ENCODE measurements around the gene NDUFA6. TPM values are rescaled to one million over a fixed set of nuclear protein-coding genes. Genes with fewer than 3 reads are reported as not detected.
"Not testable (repeated sequence)": the region's sequence is repeated elsewhere in the genome, so short reads cannot be mapped to it uniquely, and the experiment has no call there.

NDUFA6 gene
- total and polyA plus RNA-seq, 2 donors, result 90.0 to 99.7 TPM

- peaks cover 0 to 6% of the 10 kb centered on the region in 2 donors for H3K9me3 ChIP-seq (ENCODE audit: control insufficient read depth in 2 of 2, insufficient read depth in 1 of 2, low read length in 1 of 2)
- no peak overlapping the region for H3K4me3 ChIP-seq (ENCODE audit: low read length in 2 of 2)
- WGBS, result 80% methylated on average over 13 of the region's 13 CpGs
- H3K36me3 ChIP-seq (ENCODE audit: control insufficient read depth in 2 of 2, insufficient read depth in 2 of 2, low read length in 1 of 2), result peaks cover 0 to under 1% of the 10 kb centered on the region in 2 donors
- H3K4me1 ChIP-seq (ENCODE audit: control insufficient read depth in 2 of 2, insufficient read depth in 2 of 2, low read length in 2 of 2), result no peaks in the 10 kb centered on the region
- H3K27ac ChIP-seq (ENCODE audit: low read depth in 1 of 2, low read length in 1 of 2), result no peak overlapping the region
- no peak for DNase-seq (ENCODE audit: low read depth in 6 of 9, low spot score in 9 of 9)
- no peaks in the 10 kb centered on the region for H3K27me3 ChIP-seq (ENCODE audit: control insufficient read depth in 2 of 2, insufficient read depth in 1 of 2, low read length in 1 of 2)
Measured at GRCh38 chr22:42132457-42132856, 41.9 kb upstream of the NDUFA6 start.

GRCh38 chr22:42131562-42131961, 41.0 kb upstream of the NDUFA6 start:
- 87% methylated on average over 8 of the region's 8 CpGs for WGBS
- Histone ChIP-seq H3K27ac (ENCODE audit: low read depth in 1 of 2, low read length in 1 of 2) (no peak overlapping the region), H3K4me3 (ENCODE audit: low read length in 2 of 2) (no peak overlapping the region), H3K36me3 (ENCODE audit: control insufficient read depth in 2 of 2, insufficient read depth in 2 of 2, low read length in 1 of 2) (peaks cover 0 to 4% of the 10 kb centered on the region in 2 donors), H3K27me3 (ENCODE audit: control insufficient read depth in 2 of 2, insufficient read depth in 1 of 2, low read length in 1 of 2) (no peaks in the 10 kb centered on the region), H3K4me1 (ENCODE audit: control insufficient read depth in 2 of 2, insufficient read depth in 2 of 2, low read length in 2 of 2) (no peaks in the 10 kb centered on the region), H3K9me3 (ENCODE audit: control insufficient read depth in 2 of 2, insufficient read depth in 1 of 2, low read length in 1 of 2) (peaks cover 0 to 6% of the 10 kb centered on the region in 2 donors)
- no peak for DNase-seq (ENCODE audit: low read depth in 6 of 9, low spot score in 9 of 9)

GRCh38 chr22:42130639-42131431, 40.3 kb upstream of the NDUFA6 start, which contains the start of gene CYP2D6:
TSS of gene CYP2D6 (minus strand) at chr22:42130810. CDS start at chr22:42130791, 19 bp downstream.
- H3K27me3 ChIP-seq (ENCODE audit: control insufficient read depth in 2 of 2, insufficient read depth in 1 of 2, low read length in 1 of 2); H3K4me1 ChIP-seq (ENCODE audit: control insufficient read depth in 2 of 2, insufficient read depth in 2 of 2, low read length in 2 of 2); H3K4me3 ChIP-seq (ENCODE audit: low read length in 2 of 2); H3K9me3 ChIP-seq (ENCODE audit: control insufficient read depth in 2 of 2, insufficient read depth in 1 of 2, low read length in 1 of 2); H3K27ac ChIP-seq (ENCODE audit: low read depth in 1 of 2, low read length in 1 of 2); DNase-seq (ENCODE audit: low read depth in 6 of 9, low spot score in 9 of 9); H3K36me3 ChIP-seq (ENCODE audit: control insufficient read depth in 2 of 2, insufficient read depth in 2 of 2, low read length in 1 of 2): not testable (repeated sequence)
- WGBS, result 94% methylated on average over 13 of the region's 14 CpGs

- H3K4me3 ChIP-seq (ENCODE audit: low read length in 2 of 2), result not testable (repeated sequence)
- 0% methylated on average over 1 of the region's 7 CpGs for WGBS
Measured at GRCh38 chr22:42130182-42130581, 39.6 kb upstream of the NDUFA6 start.

GRCh38 chr22:42128776-42129694, 38.5 kb upstream of the NDUFA6 start:
- H3K27ac ChIP-seq (ENCODE audit: low read depth in 1 of 2, low read length in 1 of 2); H3K4me3 ChIP-seq (ENCODE audit: low read length in 2 of 2); H3K36me3 ChIP-seq (ENCODE audit: control insufficient read depth in 2 of 2, insufficient read depth in 2 of 2, low read length in 1 of 2); H3K4me1 ChIP-seq (ENCODE audit: control insufficient read depth in 2 of 2, insufficient read depth in 2 of 2, low read length in 2 of 2); H3K9me3 ChIP-seq (ENCODE audit: control insufficient read depth in 2 of 2, insufficient read depth in 1 of 2, low read length in 1 of 2); DNase-seq (ENCODE audit: low read depth in 6 of 9, low spot score in 9 of 9); H3K27me3 ChIP-seq (ENCODE audit: control insufficient read depth in 2 of 2, insufficient read depth in 1 of 2, low read length in 1 of 2): not testable (repeated sequence)
- WGBS, result 80% methylated on average over 65 of the region's 65 CpGs

More at GRCh38 chr22:42130182-42130581, 39.6 kb upstream of the NDUFA6 start:
- H3K4me1 ChIP-seq (ENCODE audit: control insufficient read depth in 2 of 2, insufficient read depth in 2 of 2, low read length in 2 of 2); H3K27me3 ChIP-seq (ENCODE audit: control insufficient read depth in 2 of 2, insufficient read depth in 1 of 2, low read length in 1 of 2); DNase-seq (ENCODE audit: low read depth in 6 of 9, low spot score in 9 of 9); H3K36me3 ChIP-seq (ENCODE audit: control insufficient read depth in 2 of 2, insufficient read depth in 2 of 2, low read length in 1 of 2); H3K27ac ChIP-seq (ENCODE audit: low read depth in 1 of 2, low read length in 1 of 2); H3K9me3 ChIP-seq (ENCODE audit: control insufficient read depth in 2 of 2, insufficient read depth in 1 of 2, low read length in 1 of 2): not testable (repeated sequence)

GRCh38 chr22:42128007-42128406, 37.4 kb upstream of the NDUFA6 start:
- not testable (repeated sequence) for H3K27me3 ChIP-seq (ENCODE audit: control insufficient read depth in 2 of 2, insufficient read depth in 1 of 2, low read length in 1 of 2); DNase-seq (ENCODE audit: low read depth in 6 of 9, low spot score in 9 of 9); H3K36me3 ChIP-seq (ENCODE audit: control insufficient read depth in 2 of 2, insufficient read depth in 2 of 2, low read length in 1 of 2); H3K9me3 ChIP-seq (ENCODE audit: control insufficient read depth in 2 of 2, insufficient read depth in 1 of 2, low read length in 1 of 2); H3K4me1 ChIP-seq (ENCODE audit: control insufficient read depth in 2 of 2, insufficient read depth in 2 of 2, low read length in 2 of 2); H3K27ac ChIP-seq (ENCODE audit: low read depth in 1 of 2, low read length in 1 of 2); H3K4me3 ChIP-seq (ENCODE audit: low read length in 2 of 2)
- 96% methylated on average over 13 of the region's 13 CpGs for WGBS

GRCh38 chr22:42127606-42128005, 37.0 kb upstream of the NDUFA6 start:
- no peak for DNase-seq (ENCODE audit: low read depth in 6 of 9, low spot score in 9 of 9)
- H3K27ac ChIP-seq (ENCODE audit: low read depth in 1 of 2, low read length in 1 of 2), result no peak overlapping the region
- peaks cover 0 to 4% of the 10 kb centered on the region in 2 donors for H3K9me3 ChIP-seq (ENCODE audit: control insufficient read depth in 2 of 2, insufficient read depth in 1 of 2, low read length in 1 of 2)
- no peaks in the 10 kb centered on the region for H3K4me1 ChIP-seq (ENCODE audit: control insufficient read depth in 2 of 2, insufficient read depth in 2 of 2, low read length in 2 of 2)
- H3K4me3 ChIP-seq (ENCODE audit: low read length in 2 of 2), result no peak overlapping the region
- WGBS, result 91% methylated on average over 16 of the region's 16 CpGs
- no peaks in the 10 kb centered on the region for H3K27me3 ChIP-seq (ENCODE audit: control insufficient read depth in 2 of 2, insufficient read depth in 1 of 2, low read length in 1 of 2)
- H3K36me3 ChIP-seq (ENCODE audit: control insufficient read depth in 2 of 2, insufficient read depth in 2 of 2, low read length in 1 of 2), result peaks cover 0 to 4% of the 10 kb centered on the region in 2 donors

GRCh38 chr22:42123529-42123928, 33.0 kb upstream of the NDUFA6 start:
- H3K9me3 ChIP-seq (ENCODE audit: control insufficient read depth in 2 of 2, insufficient read depth in 1 of 2, low read length in 1 of 2); DNase-seq (ENCODE audit: low read depth in 6 of 9, low spot score in 9 of 9); H3K27ac ChIP-seq (ENCODE audit: low read depth in 1 of 2, low read length in 1 of 2); H3K36me3 ChIP-seq (ENCODE audit: control insufficient read depth in 2 of 2, insufficient read depth in 2 of 2, low read length in 1 of 2); H3K4me3 ChIP-seq (ENCODE audit: low read length in 2 of 2); H3K27me3 ChIP-seq (ENCODE audit: control insufficient read depth in 2 of 2, insufficient read depth in 1 of 2, low read length in 1 of 2): not testable (repeated sequence)
- H3K4me1 ChIP-seq (ENCODE audit: control insufficient read depth in 2 of 2, insufficient read depth in 2 of 2, low read length in 2 of 2), result peaks cover 7 to 21% of the 10 kb centered on the region in 2 donors
- WGBS, result no CpG with 5 or more reads among the region's 4 CpGs
